ENCODE measurements around the gene SHOC2. TPM values are rescaled to one million over a fixed set of nuclear protein-coding genes. Genes with fewer than 3 reads are reported as not detected.

SHOC2 gene
- total RNA-seq, 2 experiments from 2014 or later, result 34.2 to 35.4 TPM

GRCh38 chr10:110880012-110880411 lies 39.4 kb upstream of the SHOC2 start:
- Mint-ChIP-seq H3K9me3 (no peaks in the 10 kb centered on the region), H3K36me3 (ENCODE audit: low read depth) (peaks cover 67% of the 10 kb centered on the region), H3K27me3 (no peaks in the 10 kb centered on the region), H3K4me1 (ENCODE audit: low read depth) (peaks cover 77% of the 10 kb centered on the region), H3K4me3 (no peak overlapping the region), H3K27ac (peak overlapping the region; percentile 11)
- DNase-seq, result no peak
- ChIA-PET POLR2A (interaction anchor here (0.7 to 1.3 kb wide), 5 partner anchors 13 to 59 kb away, joined by 3 to 5 read pairs (median 4); no protein-coding TSS in a partner anchor), CTCF (interaction anchor here (0.6 to 2.7 kb wide), 8 partner anchors 10 to 271 kb away, joined by 3 to 8 read pairs (median 4); no protein-coding TSS in a partner anchor)
- TF ChIP-seq CTCF (IDR thresholded peaks at IDR 0.05), result no peak
- intact Hi-C loops (cut with micrococcal nuclease), result no loop called here
- ATAC-seq, result peak; percentile 25

- ChIA-PET POLR2A (interaction anchor here (0.9 to 2.3 kb wide), 2 partner anchors 24 to 39 kb away, joined by 4 to 9 read pairs; no protein-coding TSS in a partner anchor), CTCF (interaction anchor here (1.3 to 3.0 kb wide), 4 partner anchors 9 to 78 kb away, joined by 3 to 18 read pairs (median 6); partner anchors contain the start of gene PDCD4)
- TF ChIP-seq CTCF (IDR thresholded peaks at IDR 0.05), result no peak
- Mint-ChIP-seq H3K36me3 (ENCODE audit: low read depth) (peaks cover 66% of the 10 kb centered on the region), H3K9me3 (no peaks in the 10 kb centered on the region), H3K4me3 (peak overlapping the region; percentile 32), H3K4me1 (ENCODE audit: low read depth) (peaks cover 77% of the 10 kb centered on the region), H3K27ac (peak overlapping the region; percentile 66), H3K27me3 (no peaks in the 10 kb centered on the region)
- intact Hi-C loops (cut with micrococcal nuclease), result no loop called here
- no peak for DNase-seq
- no peak for ATAC-seq
Observed at GRCh38 chr10:110881247-110881646, 38.2 kb upstream of the SHOC2 start.

GRCh38 chr10:110881905-110882304 lies 37.5 kb upstream of the SHOC2 start:
- Mint-ChIP-seq H3K36me3 (ENCODE audit: low read depth) (peaks cover 67% of the 10 kb centered on the region), H3K27ac (peak overlapping the region; percentile 71), H3K4me3 (peak overlapping the region; percentile 53), H3K27me3 (no peaks in the 10 kb centered on the region), H3K4me1 (ENCODE audit: low read depth) (peaks cover 75% of the 10 kb centered on the region), H3K9me3 (no peaks in the 10 kb centered on the region)
- intact Hi-C loops (cut with micrococcal nuclease), result no loop called here
- DNase-seq (no peak), ATAC-seq (no peak)
- no peak for TF ChIP-seq CTCF (IDR thresholded peaks at IDR 0.05)
- CTCF ChIA-PET, result interaction anchor here (1.0 to 3.0 kb wide), 8 partner anchors 9 to 136 kb away, joined by 3 to 18 read pairs (median 4); partner anchors contain the start of gene PDCD4
- POLR2A ChIA-PET, result interaction anchor here (1.0 to 2.3 kb wide), 3 partner anchors 9 to 24 kb away, joined by 4 to 9 read pairs (median 5); no protein-coding TSS in a partner anchor

- DNase-seq, result no peak
- no peaks in the 10 kb centered on the region for H3K27me3 Mint-ChIP-seq
- intact Hi-C loops (cut with micrococcal nuclease), result no loop called here
- ChIA-PET CTCF (interaction anchor here (1.3 to 2.3 kb wide), 2 partner anchors 10 to 18 kb away, joined by 3 to 10 read pairs; no protein-coding TSS in a partner anchor), POLR2A (interaction anchor here (0.7 to 1.4 kb wide), 4 partner anchors 8 to 35 kb away, joined by 3 to 5 read pairs (median 3); partner anchors contain the start of genes BBIP1 and SHOC2)
- H3K36me3 Mint-ChIP-seq (ENCODE audit: low read depth), result peaks cover 63% of the 10 kb centered on the region
- H3K4me1 Mint-ChIP-seq (ENCODE audit: low read depth), result peaks cover 67% of the 10 kb centered on the region
- peak overlapping the region; percentile 81 for H3K27ac Mint-ChIP-seq
- no peak for TF ChIP-seq CTCF (IDR thresholded peaks at IDR 0.05)
- ATAC-seq, result peak; percentile 62
- peak overlapping the region; percentile 54 for H3K4me3 Mint-ChIP-seq
- no peaks in the 10 kb centered on the region for H3K9me3 Mint-ChIP-seq
Observed at GRCh38 chr10:110883924-110884323, 35.5 kb upstream of the SHOC2 start.
